NCI-H2107 treated with DMSO at 0.1 percent for 48 hours (cell line): Measurements from ENCODE around the gene NKD1.
A peak's percentile ranks its signal among the peaks of the same experiment; 100 is the strongest.
"Not testable (repeated sequence)": the region's sequence is repeated elsewhere in the genome, so short reads cannot be mapped to it uniquely, and the experiment has no call there.

Source experiments
- DNase-seq: peaks from one replicate; lab custom pipeline; 2025; ENCODE audit not compliant: unreplicated experiment; lab: John Stamatoyannopoulos, UW

Gene NKD1

GRCh38 chr16:50519602-50520001, 28.6 kb upstream of the NKD1 start:
- no peak for DNase-seq

GRCh38 chr16:50520451-50521245, 27.5 kb upstream of the NKD1 start:
- no peak for DNase-seq

GRCh38 chr16:50521246-50521900, 26.8 kb upstream of the NKD1 start:
- no peak for DNase-seq

DNA sequence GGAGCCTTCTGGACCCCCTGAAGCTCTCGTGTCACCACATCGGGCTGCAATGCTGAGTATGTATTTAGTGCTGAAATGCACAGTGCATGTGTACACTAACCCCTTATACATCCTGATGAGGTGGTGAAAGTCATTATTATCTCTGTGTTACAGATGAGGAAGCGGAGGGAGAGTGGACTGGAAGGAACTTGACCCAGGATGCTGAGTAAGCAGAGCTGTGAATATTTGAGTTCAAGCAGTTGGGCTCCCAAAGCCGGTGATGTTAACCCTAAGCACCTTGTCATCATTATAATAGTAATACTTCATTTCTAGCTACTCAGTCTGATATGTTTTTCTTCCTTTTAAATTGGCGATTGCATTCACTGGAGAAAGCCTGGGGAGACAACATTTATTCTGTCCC, 25.9 kb upstream of the NKD1 start:
- no peak for DNase-seq

DNA sequence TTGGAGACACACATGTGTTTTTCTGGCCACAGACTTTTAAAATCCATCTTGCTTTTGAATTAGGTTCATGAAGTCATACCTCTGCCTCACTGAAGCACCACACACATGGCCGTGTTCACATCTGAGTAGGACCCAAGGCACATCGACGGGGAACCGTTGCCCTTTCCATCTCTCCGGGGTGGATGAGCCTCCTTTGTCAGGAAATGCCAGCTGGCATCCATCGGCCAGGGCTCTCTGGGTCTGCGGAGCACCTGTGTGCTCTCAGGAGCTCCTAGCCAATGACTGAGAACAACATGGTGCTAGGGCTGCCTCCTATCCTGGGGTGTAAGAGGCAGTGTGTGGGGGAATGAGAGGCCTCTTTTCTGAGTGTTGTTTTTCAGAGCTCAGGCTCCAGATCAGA, 24.5 kb upstream of the NKD1 start:
- no peak for DNase-seq

GRCh38 chr16:50525262-50525661, 22.9 kb upstream of the NKD1 start:
- no peak for DNase-seq

DNA sequence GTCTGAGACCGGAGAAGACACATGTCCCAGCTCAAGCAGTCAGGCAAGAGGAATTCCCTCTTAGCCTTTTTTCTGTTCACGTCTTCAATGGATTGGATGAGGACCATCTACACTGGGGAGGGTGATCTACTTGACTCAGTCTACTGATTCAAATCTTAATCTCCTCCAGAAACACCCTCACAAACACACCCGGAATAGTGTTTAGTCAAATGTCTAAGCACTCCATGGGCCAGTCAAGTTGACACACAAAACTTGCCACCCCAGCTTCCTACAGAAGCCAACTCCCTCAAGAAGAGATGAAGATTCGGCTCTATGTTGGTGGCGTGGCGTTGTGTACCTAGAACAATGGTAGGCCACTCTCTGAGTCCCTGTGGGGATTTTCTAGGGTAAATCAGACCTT, 22.5 kb upstream of the NKD1 start:
- DNase-seq: no peak

DNA sequence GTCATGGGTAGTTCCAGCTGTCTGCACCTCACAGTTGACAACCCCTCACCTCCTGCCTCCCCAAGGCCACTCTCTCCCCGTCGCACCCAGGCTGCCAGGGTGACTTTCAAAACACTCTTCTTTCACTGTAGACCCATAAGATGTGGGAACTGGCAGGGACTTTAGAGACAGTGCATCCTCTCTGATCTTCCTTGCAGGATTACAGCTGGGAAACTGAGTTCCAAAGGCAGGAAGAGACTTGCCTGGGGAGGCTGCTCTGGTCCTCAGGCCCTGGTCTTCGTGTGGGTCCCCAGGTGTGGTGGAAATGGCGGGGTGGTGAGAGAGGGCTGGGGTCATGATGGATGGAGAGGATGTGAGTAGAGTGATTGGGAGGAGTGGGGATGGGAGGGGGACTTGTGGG, 21.9 kb upstream of the NKD1 start:
- no peak for DNase-seq

- no peak for DNase-seq
These were observed 21.4 kb upstream of the NKD1 start for GRCh38 chr16:50526796-50527195.

DNA sequence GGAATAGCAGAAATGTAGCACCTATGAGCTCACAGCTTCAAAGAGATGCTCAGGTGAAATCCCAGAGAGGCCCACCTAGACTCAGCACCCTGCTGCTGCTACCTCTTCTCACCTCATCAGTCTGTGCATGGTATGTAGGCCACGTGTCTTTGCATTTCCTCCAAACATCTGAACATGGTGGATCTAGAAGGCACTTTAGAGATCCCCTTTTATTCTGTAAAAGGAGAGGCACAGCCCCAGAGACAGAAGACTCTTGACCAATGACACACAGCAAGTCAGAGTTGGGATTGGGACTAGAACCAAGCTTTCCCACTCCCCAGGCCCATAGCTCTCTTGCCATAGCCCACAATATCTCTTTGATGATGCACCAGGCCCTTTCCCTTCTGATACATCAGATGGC, 19.4 kb upstream of the NKD1 start:
- DNase-seq: no peak

- DNase-seq: no peak
These were observed 18.9 kb upstream of the NKD1 start for GRCh38 chr16:50529334-50529733.

GRCh38 chr16:50530277-50531236, 17.6 kb upstream of the NKD1 start:
- DNase-seq: peak; percentile 13

- no peak for DNase-seq
These were observed 16.8 kb upstream of the NKD1 start for GRCh38 chr16:50531359-50531758.

GRCh38 chr16:50531901-50532300, 16.3 kb upstream of the NKD1 start:
- DNase-seq: no peak

DNA sequence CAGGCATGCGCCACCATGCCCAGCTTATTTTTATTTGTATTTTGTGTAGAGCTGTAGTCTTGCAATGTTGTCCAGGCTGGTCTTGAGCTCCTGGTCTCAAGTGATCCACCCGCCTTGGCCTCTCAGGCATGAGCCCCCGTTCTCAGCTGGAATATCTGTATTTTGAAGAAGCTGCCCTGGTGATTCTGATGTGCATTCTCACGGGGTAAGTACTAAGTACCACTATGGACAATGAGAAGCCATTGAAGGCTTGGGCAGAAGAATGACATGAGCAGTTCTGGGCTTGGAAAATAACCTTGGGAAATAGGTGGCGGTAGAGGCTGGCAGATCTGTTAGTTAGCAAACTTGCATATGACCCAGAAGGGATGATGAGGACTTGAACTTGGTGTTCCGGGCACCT, 15.6 kb upstream of the NKD1 start:
- no peak for DNase-seq

DNA sequence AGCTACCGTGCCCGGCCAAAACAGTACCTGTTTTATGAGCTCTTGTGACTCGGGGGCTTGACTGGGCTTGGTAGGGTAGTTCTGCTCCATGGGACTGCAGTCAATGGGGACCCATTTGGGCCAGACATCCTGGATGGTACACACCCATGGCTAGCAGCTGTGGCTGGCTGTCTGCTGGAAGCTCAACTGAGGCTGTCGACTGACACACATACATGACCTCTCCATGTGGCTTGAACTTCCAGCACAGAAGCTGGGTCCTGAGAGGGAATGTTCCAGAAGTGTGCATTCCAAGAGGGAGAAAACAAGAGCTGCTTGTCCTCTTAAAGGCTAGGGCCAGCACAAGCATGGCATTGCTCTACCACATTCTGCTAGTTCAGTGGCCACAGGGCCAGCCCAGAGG, 14.9 kb upstream of the NKD1 start:
- no peak for DNase-seq

DNA sequence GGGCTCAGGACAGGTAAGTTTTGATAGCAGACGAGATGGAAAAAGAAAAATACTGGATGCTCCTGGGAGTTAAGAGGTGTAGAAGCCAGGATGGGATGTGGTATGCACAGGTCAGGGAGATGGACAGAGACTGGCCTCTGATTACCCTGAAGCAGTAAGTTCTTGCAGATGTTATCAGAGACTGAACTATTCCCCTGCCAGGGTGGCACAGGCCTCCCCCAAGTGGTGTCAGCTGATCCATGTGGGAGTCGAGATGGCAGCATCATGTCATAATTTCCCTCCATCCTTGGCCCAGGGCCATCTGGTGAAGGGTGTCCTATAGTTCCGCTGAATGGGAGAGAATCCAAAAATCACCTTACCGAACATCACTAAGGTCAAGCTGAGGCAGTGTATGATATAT, 14.1 kb upstream of the NKD1 start:
- DNase-seq: no peak

DNA sequence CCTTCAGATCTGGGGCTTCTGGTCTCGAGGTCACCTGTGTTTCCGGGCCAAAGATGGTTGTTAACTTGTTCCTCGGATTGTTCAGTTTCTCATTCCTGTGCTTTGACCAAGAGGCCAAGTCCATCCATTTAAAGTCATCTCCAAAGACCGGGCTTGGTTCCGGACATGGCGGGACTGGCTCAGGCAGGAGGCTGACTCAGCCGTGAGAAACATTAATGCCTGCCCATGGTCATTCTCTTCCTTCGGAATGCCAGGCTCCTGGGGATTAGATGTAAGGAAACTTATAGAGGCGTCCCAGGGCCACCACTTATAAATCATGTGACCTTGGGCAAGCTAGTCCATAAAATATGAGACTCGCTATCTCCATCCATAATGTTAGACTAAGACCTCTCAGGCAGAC, 13.6 kb upstream of the NKD1 start:
- no peak for DNase-seq

DNA sequence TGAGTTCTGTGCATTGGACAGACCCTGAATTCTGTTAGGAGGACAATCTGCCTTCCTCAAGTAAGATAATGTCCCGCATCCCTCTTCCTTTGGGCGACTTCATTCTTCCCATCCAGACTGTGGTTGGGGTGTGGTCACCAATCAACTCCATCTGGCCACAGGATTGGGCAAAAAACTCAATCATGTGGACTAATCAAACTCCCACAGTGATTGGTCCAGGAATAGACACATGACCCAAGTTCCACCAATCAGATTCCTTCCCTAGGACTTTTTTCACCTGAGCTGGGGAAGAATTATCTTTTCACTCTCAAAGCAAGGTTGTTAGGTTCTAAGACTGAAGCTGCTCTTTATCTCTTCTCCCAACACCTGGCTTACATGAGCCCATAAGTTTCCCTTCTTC, 13.2 kb upstream of the NKD1 start:
- DNase-seq: no peak

DNA sequence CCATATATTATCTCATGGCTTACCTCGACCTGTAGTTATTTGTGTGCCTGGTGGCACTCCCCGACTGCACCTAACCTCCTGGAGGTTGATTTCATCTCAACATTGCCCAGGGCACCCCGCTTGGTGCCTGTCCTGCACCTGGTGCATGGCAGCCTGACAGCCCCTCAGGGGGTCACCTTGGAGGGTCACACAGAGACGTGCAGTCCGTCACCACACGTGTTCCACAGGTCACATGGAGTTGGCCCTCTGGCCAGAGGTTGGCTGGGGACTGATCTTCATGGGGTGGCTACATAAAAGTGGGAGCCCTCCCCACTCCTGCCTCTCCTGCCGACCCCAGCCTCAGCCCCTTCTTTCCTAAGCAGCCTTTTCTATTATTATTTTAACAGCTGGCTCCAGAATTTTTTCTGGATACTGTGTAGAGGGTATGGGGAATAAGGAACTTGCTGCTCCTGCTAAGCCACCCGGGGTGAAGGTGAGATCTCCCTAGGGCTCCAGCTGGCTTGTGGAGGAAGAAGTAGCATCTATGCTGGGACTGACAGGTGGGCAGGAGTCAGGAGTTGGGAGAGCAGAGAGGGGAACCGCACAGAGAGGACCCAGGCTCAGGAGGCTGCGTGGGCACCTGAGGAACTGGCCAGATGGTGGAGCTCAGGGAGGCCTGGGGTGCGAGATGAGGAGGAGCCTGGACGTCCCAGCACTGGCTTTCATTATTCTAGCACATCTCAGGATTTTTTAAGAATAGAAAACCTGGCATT, 12.5 kb upstream of the NKD1 start:
- DNase-seq: no peak

DNA sequence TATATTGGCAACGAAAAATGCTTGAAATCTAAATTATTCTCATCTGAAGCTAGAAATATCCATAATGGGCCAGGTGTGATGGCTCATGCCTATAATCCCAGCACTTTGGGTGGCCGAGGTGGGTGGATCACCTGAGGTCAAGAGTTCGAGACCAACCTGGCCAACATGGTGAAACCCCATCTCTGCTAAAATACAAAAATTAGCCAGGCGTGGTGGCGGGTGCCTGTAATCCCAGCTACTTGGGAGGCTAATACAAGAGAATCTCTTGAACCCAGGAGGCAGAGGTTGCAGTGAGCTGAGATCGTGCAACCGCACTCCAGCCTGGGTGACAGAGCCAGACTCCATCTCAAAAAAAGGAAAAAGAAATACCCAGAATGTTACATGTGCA, 11.9 kb upstream of the NKD1 start:
- not testable (repeated sequence) for DNase-seq
